NT2/D1 (cell line): Measurements from ENCODE around the gene FGFR3.

ENCODE experiments used
- DNase-seq: peaks from one replicate; pipeline ENCODE4 v3.0.0-alpha.2; 2011; ENCODE audit warnings: low read depth, low spot score
- H3K27me3 ChIP-seq: 2 replicates; pipeline ENCODE4 v1.6.0; 2011; ENCODE audit warnings: mild to moderate bottlenecking; ENCODE audit not compliant: insufficient read length, insufficient read depth
- H3K36me3 ChIP-seq: 2 replicates; pipeline ENCODE4 v1.6.1; 2011; ENCODE audit warnings: mild to moderate bottlenecking, low read length, mixed read lengths; ENCODE audit not compliant: insufficient read depth, insufficient read length
- H3K4me1 ChIP-seq: 2 replicates; pipeline ENCODE4 v1.5.1; 2011; ENCODE audit not compliant: insufficient read depth, insufficient read length
- H3K4me3 ChIP-seq: 2 replicates; pipeline ENCODE4 v1.5.1; 2011; ENCODE audit warnings: low read depth; ENCODE audit not compliant: insufficient read length
- H3K9ac ChIP-seq: 2 replicates; pipeline ENCODE4 v1.6.0; 2011; ENCODE audit warnings: low read depth; ENCODE audit not compliant: insufficient read length
- H3K9me3 ChIP-seq: 2 replicates; pipeline ENCODE4 v1.5.1; 2011; ENCODE audit warnings: mild to moderate bottlenecking, low read length; ENCODE audit not compliant: insufficient read depth
- SUZ12 ChIP-seq: IDR thresholded peaks from 2 replicates; pipeline ENCODE4 v1.6.1; 2011; ENCODE audit not compliant: insufficient read length, insufficient read depth; ENCODE audit errors: extremely low read depth
- YY1 ChIP-seq: IDR thresholded peaks from 2 replicates; pipeline ENCODE4 v1.6.1; 2011; ENCODE audit not compliant: insufficient read length, insufficient read depth
- ZNF274 ChIP-seq: IDR thresholded peaks from 2 replicates; pipeline ENCODE4 v1.6.1; 2011; ENCODE audit warnings: mild to moderate bottlenecking, low read depth, low read length

Gene FGFR3

GRCh38 chr4:1766106-1767060 is 26.7 kb upstream of the FGFR3 start:
- peak overlapping the region; percentile 42 for H3K4me3 ChIP-seq
- H3K9ac ChIP-seq: peak overlapping the region; percentile 89
- TF ChIP-seq ZNF274 (no peak), SUZ12 (no peak), YY1 (no peak)
- H3K27me3 ChIP-seq: peaks cover 5% of the 10 kb centered on the region
- DNase-seq: no peak
- no peaks in the 10 kb centered on the region for H3K36me3 ChIP-seq
- no peaks in the 10 kb centered on the region for H3K9me3 ChIP-seq
- H3K4me1 ChIP-seq: peaks cover 48% of the 10 kb centered on the region

GRCh38 chr4:1767061-1767769 is 25.9 kb upstream of the FGFR3 start:
- H3K27me3 ChIP-seq: peaks cover 4% of the 10 kb centered on the region
- no peak for TF ChIP-seq ZNF274
- no peak for TF ChIP-seq YY1
- no peak for TF ChIP-seq SUZ12
- no peaks in the 10 kb centered on the region for H3K9me3 ChIP-seq
- peak overlapping the region; percentile 89 for H3K9ac ChIP-seq
- DNase-seq: peak; percentile 65
- no peaks in the 10 kb centered on the region for H3K36me3 ChIP-seq
- H3K4me1 ChIP-seq: peaks cover 52% of the 10 kb centered on the region
- peak overlapping the region; percentile 42 for H3K4me3 ChIP-seq

DNA sequence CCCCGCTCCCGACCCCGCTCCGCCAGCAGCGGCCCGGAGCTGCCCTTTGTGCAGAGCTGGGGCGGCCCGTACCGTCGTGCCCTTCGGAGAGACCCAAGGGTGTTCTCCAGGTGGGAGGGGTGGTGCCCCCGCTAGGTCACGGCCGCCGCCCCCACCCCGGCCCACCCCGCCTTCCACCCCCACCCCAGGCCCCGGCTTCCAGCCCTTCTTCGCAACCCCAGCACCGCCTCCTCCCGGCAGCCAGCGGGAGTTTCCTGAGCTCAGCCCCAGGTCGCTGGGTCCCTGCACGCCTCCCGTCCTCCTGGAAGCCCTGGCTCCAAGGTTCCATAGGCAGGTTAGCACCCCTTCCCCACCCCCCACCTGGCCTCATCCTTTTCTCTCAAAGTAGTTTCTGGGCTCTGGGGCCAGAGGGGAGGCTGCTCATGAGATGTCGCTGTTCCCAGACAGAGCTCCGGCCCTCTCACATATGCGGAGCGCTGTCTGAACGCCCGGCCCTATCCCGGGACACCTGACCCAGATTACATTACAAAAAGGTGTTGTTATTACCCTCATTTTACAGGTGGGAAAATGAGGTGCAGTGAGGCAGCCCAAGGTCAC is 25.2 kb upstream of the FGFR3 start:
- H3K9ac ChIP-seq: peak overlapping the region; percentile 83
- TF ChIP-seq ZNF274 (no peak), SUZ12 (no peak), YY1 (no peak)
- H3K4me3 ChIP-seq: peak overlapping the region; percentile 24
- no peaks in the 10 kb centered on the region for H3K36me3 ChIP-seq
- H3K9me3 ChIP-seq: no peaks in the 10 kb centered on the region
- no peaks in the 10 kb centered on the region for H3K27me3 ChIP-seq
- DNase-seq: peak; percentile 74
- H3K4me1 ChIP-seq: peaks cover 47% of the 10 kb centered on the region

GRCh38 chr4:1768367-1769034 is 24.6 kb upstream of the FGFR3 start:
- Histone ChIP-seq H3K4me1 (peaks cover 49% of the 10 kb centered on the region), H3K27me3 (no peaks in the 10 kb centered on the region), H3K4me3 (peak overlapping the region; percentile 24), H3K36me3 (no peaks in the 10 kb centered on the region), H3K9me3 (no peaks in the 10 kb centered on the region), H3K9ac (peak overlapping the region; percentile 83)
- TF ChIP-seq SUZ12 (no peak), YY1 (no peak), ZNF274 (no peak)
- DNase-seq: no peak

DNA sequence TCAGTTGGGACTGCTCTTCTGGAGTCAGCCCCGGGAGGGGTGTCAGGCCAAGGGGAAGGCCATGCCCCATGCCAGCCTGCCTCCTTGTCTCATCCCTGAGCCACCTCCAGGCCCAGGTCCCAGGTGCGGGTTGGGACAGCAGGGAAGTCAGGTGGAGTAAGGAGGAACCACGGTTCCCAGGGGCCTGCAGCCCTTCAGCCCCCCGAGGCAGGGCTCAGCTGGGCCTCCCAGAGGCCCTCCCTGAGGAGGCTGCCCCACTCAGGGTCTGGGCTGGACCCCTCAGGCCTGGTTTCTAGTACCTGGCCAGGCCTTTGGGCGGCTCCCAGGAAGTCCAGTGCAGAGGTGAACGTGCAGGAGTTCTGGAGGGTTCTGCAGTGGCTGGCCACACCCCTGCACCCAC is 23.4 kb upstream of the FGFR3 start:
- no peaks in the 10 kb centered on the region for H3K36me3 ChIP-seq
- H3K4me3 ChIP-seq: no peak overlapping the region
- H3K9ac ChIP-seq: peak overlapping the region; percentile 2
- H3K4me1 ChIP-seq: peaks cover 57% of the 10 kb centered on the region
- no peaks in the 10 kb centered on the region for H3K9me3 ChIP-seq
- DNase-seq: no peak
- H3K27me3 ChIP-seq: no peaks in the 10 kb centered on the region
- TF ChIP-seq ZNF274 (no peak), YY1 (no peak), SUZ12 (no peak)

GRCh38 chr4:1770245-1770644 is 22.8 kb upstream of the FGFR3 start:
- TF ChIP-seq YY1 (no peak), ZNF274 (no peak), SUZ12 (no peak)
- peaks cover 55% of the 10 kb centered on the region for H3K4me1 ChIP-seq
- no peak for DNase-seq
- no peaks in the 10 kb centered on the region for H3K36me3 ChIP-seq
- H3K9ac ChIP-seq: no peak overlapping the region
- H3K4me3 ChIP-seq: no peak overlapping the region
- no peaks in the 10 kb centered on the region for H3K27me3 ChIP-seq
- no peaks in the 10 kb centered on the region for H3K9me3 ChIP-seq
